Panc1 (cell line): ENCODE results near the gene EFNA2. TPM values are rescaled to one million over a fixed set of nuclear protein-coding genes. Genes with fewer than 3 reads are reported as not detected.

Experiments used
- ATAC-seq: fragments of 200-7000 bp; cut with Tn5 transposase; 2 replicates; pipeline ENCODE4 v1.9.1; 2020; ENCODE audit warnings: mild to moderate bottlenecking, moderate library complexity
- BruUV-seq: library from RNA; stranded (reverse); fragments of 400-500 nt; replicated peaks from 2 replicates; lab custom pipeline; 2021; lab: Mats Ljungman, UMichigan
- CTCF ChIA-PET: fragments of 300-600 bp; sonication (Branson Sonifier 250); formaldehyde crosslinking; loops from one replicate; lab custom pipeline; 2022; ENCODE audit warnings: antibody characterized with exemption; lab: Charles Lee
- POLR2A ChIA-PET: fragments of 300-600 bp; sonication (Branson Sonifier 250); formaldehyde crosslinking; loops from one replicate; lab custom pipeline; 2022; ENCODE audit warnings: antibody characterized with exemption; lab: Charles Lee
- DNase-seq: peaks from one replicate; pipeline ENCODE4 v3.0.0-alpha.2; 2010; ENCODE audit warnings: low read depth, low spot score
- H3K27ac ChIP-seq: 2 replicates; pipeline ENCODE4 v1.5.1; 2011; ENCODE audit warnings: mild to moderate bottlenecking, low read length, inconsistent platforms
- H3K27me3 ChIP-seq: fragments of 200-500 bp; sonication (Bioruptor generic); 2 replicates; pipeline ENCODE4 v1.6.0; 2014; ENCODE audit warnings: low read length, inconsistent platforms; ENCODE audit not compliant: control insufficient read depth, insufficient read depth
- H3K36me3 ChIP-seq: fragments of 200-500 bp; sonication (Bioruptor generic); 2 replicates; pipeline ENCODE4 v1.5.1; 2014; ENCODE audit warnings: inconsistent platforms, mild to moderate bottlenecking, low read length, moderate library complexity; ENCODE audit not compliant: control insufficient read depth, insufficient read depth
- H3K4me1 ChIP-seq: 2 replicates; pipeline ENCODE4 v1.5.1; 2011; ENCODE audit warnings: inconsistent platforms, mild to moderate bottlenecking, low read length, moderate library complexity; ENCODE audit not compliant: control insufficient read depth, insufficient read depth
- H3K4me3 ChIP-seq, 2 experiments: 2 replicates each; pipeline ENCODE4 v1.5.1; 2011 to 2012; ENCODE audit warnings: low read depth in 2 of 2, low read length in 2 of 2, mild to moderate bottlenecking in 2 of 2, inconsistent platforms in 1 of 2, moderate library complexity in 1 of 2
- H3K9me3 ChIP-seq: fragments of 200-500 bp; sonication (Bioruptor generic); 2 replicates; pipeline ENCODE4 v1.5.1; 2014; ENCODE audit warnings: low read depth, mild to moderate bottlenecking, inconsistent platforms, low read length, moderate library complexity; ENCODE audit not compliant: control insufficient read depth, insufficient read depth
- CTCF ChIP-seq: fragments of 450-650 bp; IDR thresholded peaks from 2 replicates; pipeline ENCODE4 v1.5.1; 2017; ENCODE audit warnings: mild to moderate bottlenecking
- POLR2AphosphoS5 ChIP-seq: IDR thresholded peaks from 2 replicates; pipeline ENCODE4 v1.6.1; 2012; ENCODE audit warnings: mild to moderate bottlenecking, low read depth, low read length, moderate library complexity
- REST ChIP-seq, 2 experiments: IDR thresholded peaks; 2 replicates each; pipeline ENCODE4 v1.6.1; 2011 to 2012; ENCODE audit warnings: low read depth in 2 of 2, control low read depth in 1 of 2, low read length in 1 of 2, mild to moderate bottlenecking in 1 of 2, moderate library complexity in 1 of 2; ENCODE audit not compliant: insufficient read depth in 1 of 2
- SIN3A ChIP-seq: IDR thresholded peaks from 2 replicates; pipeline ENCODE4 v1.6.1; 2012; ENCODE audit warnings: low read depth, mild to moderate bottlenecking, low read length, moderate library complexity, borderline replicate concordance; ENCODE audit not compliant: insufficient read depth
- TCF7L2 ChIP-seq: IDR thresholded peaks from 2 replicates; pipeline ENCODE4 v1.6.1; 2011; ENCODE audit warnings: mild to moderate bottlenecking, low read depth, low read length, inconsistent platforms
- in situ Hi-C: cut with HindIII; loops from 2 replicates; pipeline ENCODE4 v1.10.0; 2016; ENCODE audit warnings: low sequenced_read_pairs, low pct_unique_long_range_greater_than_20kb
- intact Hi-C: fragments of 100-400 bp; cut with micrococcal nuclease; formaldehyde crosslinking; loops from one replicate; pipeline ENCODE4 v1.10.0; 2022; ENCODE audit not compliant: unreplicated experiment
- total RNA-seq: library from RNA; stranded (reverse); gene quantifications from one replicate; pipeline ENCODE4 v1.2.1, GENCODE V29; 2021; ENCODE audit not compliant: unreplicated experiment

EFNA2 gene
- total RNA-seq, 1 experiment from 2014 or later = 7.8 TPM

GRCh38 chr19:1277061-1277460 is 8.6 kb upstream of the EFNA2 start:
- ATAC-seq (no peak), DNase-seq (no peak)
- no peaks in the 10 kb centered on the region for H3K27me3 ChIP-seq
- peak overlapping the region; percentile 93 for H3K27ac ChIP-seq
- in situ Hi-C loops = no loop called here
- H3K9me3 ChIP-seq = no peaks in the 10 kb centered on the region
- H3K36me3 ChIP-seq = no peaks in the 10 kb centered on the region
- ChIA-PET POLR2A (no interaction called here), CTCF (interaction anchor here (0.6 to 0.7 kb wide), 2 partner anchors 10 to 292 kb away, joined by 5 to 10 read pairs; no protein-coding TSS in a partner anchor)
- H3K4me1 ChIP-seq = peaks cover 22% of the 10 kb centered on the region
- H3K4me3 ChIP-seq = no peak overlapping the region; a peak in 1 of 4 replicates
- intact Hi-C loops = loop anchor here (10.0 kb wide), 1 partner anchor 98 kb away; no protein-coding TSS in a partner anchor
- BruUV-seq = no TSS peak
- TF ChIP-seq CTCF = no peak
- no peak for TF ChIP-seq TCF7L2
- TF ChIP-seq REST (IDR thresholded peaks at IDR 0.05; ENCODE audit: insufficient read depth in 1 of 2, low read depth in 2 of 2, low read length in 1 of 2) = no peak
- no peak for TF ChIP-seq SIN3A
- no peak for TF ChIP-seq POLR2AphosphoS5

DNA sequence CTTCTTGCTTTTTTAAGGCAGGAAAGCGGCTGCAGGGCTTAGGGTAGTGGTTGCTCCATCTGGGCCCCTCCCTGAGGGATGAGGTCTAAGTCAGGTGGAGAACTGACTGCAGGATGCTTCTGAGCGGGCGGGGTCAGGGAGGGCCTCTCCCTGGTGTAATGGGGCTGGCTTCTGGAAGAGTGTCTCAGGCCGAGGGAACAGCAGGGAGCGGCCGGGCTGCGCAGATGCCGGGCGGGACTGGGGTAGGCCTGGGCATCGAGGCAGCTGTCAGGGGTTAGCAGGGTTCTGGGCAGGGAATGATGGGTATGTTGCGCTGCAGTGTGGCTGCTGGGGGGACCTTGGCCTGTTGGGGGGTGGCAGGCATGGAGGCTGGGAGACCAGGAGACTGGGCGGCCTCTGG is 7.6 kb upstream of the EFNA2 start:
- intact Hi-C loops = loop anchor here (10.0 kb wide), 1 partner anchor 97 kb away; no protein-coding TSS in a partner anchor
- H3K27me3 ChIP-seq = no peaks in the 10 kb centered on the region
- H3K4me3 ChIP-seq = no peak overlapping the region
- ATAC-seq (no peak), DNase-seq (no peak)
- POLR2A ChIA-PET = no interaction called here
- H3K9me3 ChIP-seq = no peaks in the 10 kb centered on the region
- H3K4me1 ChIP-seq = peaks cover 19% of the 10 kb centered on the region
- in situ Hi-C loops = no loop called here
- CTCF ChIA-PET = interaction anchor here (0.7 kb wide), 1 partner anchor 291 kb away, joined by 5 read pairs; no protein-coding TSS in a partner anchor
- BruUV-seq = no TSS peak
- TF ChIP-seq REST (IDR thresholded peaks at IDR 0.05; ENCODE audit: insufficient read depth in 1 of 2, low read depth in 2 of 2, low read length in 1 of 2) = no peak
- no peak for TF ChIP-seq POLR2AphosphoS5
- TF ChIP-seq TCF7L2 = no peak
- no peak for TF ChIP-seq CTCF
- no peak for TF ChIP-seq SIN3A
- no peaks in the 10 kb centered on the region for H3K36me3 ChIP-seq
- H3K27ac ChIP-seq = no peak overlapping the region
